ENCODE measurements around the gene BCAR3.
A peak's percentile ranks its signal among the peaks of the same experiment; 100 is the strongest.

BCAR3 gene

GRCh38 chr1:93702828-93703183 lies 21.2 kb upstream of the BCAR3 start:
- Histone ChIP-seq H3K4me3 (ENCODE audit: severe bottlenecking) (no peak overlapping the region), H3K9me3 (ENCODE audit: severe bottlenecking) (no peaks in the 10 kb centered on the region), H3K4me1 (ENCODE audit: insufficient read depth, poor library complexity, severe bottlenecking) (peaks cover 56% of the 10 kb centered on the region), H3K27ac (ENCODE audit: poor library complexity, severe bottlenecking) (peak overlapping the region; percentile 99), H3K27me3 (ENCODE audit: insufficient read depth, poor library complexity, severe bottlenecking) (no peaks in the 10 kb centered on the region), H3K36me3 (ENCODE audit: low read depth) (peaks cover 6% of the 10 kb centered on the region)
- 0 out of 3 replicates have a peak, but pooled peaks have one; percentile 5 for ATAC-seq (ENCODE audit: low read depth)
- DNase-seq (ENCODE audit: low spot score) = no peak
- TF ChIP-seq, protein P1, sequence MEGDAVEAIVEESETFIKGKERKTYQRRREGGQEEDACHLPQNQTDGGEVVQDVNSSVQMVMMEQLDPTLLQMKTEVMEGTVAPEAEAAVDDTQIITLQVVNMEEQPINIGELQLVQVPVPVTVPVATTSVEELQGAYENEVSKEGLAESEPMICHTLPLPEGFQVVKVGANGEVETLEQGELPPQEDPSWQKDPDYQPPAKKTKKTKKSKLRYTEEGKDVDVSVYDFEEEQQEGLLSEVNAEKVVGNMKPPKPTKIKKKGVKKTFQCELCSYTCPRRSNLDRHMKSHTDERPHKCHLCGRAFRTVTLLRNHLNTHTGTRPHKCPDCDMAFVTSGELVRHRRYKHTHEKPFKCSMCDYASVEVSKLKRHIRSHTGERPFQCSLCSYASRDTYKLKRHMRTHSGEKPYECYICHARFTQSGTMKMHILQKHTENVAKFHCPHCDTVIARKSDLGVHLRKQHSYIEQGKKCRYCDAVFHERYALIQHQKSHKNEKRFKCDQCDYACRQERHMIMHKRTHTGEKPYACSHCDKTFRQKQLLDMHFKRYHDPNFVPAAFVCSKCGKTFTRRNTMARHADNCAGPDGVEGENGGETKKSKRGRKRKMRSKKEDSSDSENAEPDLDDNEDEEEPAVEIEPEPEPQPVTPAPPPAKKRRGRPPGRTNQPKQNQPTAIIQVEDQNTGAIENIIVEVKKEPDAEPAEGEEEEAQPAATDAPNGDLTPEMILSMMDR (IDR thresholded peaks at IDR 0.05; ENCODE audit: poor library complexity, severe bottlenecking) = peak; percentile 34

DNA sequence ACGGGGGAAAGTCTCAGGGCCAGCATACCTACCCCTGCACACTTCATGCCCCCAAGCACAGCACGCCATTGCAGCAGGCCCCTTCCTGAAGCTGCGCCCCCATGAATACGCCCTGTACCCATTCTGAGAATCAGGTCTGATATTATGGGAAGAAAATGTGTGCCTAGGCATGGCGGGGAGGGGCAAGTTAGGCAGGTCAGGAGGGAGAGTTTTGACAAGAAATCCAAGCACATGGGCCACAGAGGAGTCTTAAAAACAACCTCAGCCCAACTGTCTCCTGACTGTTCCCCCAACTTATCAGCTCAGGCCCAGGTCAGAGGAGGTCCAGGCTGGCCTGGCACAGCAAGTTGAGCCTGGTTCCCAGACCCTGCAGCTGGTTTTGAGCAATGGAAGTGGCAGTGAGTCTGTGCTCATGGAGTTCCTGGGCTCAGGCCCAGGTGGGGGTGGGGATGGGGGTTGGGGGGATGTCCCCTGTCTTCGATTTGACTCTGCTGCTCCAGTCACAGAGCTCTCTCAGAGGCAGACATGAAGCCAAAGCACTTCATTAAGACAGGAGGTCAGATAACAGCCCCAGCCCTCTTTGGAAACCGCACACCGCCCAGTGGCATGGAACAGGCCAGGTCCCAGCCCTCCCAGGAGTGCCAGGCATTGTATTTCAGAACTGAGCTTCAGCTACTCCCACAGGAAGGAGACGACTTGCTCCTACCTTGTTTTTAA lies 20.6 kb upstream of the BCAR3 start:
- DNase-seq (ENCODE audit: low spot score) = no peak
- Histone ChIP-seq H3K27ac (ENCODE audit: poor library complexity, severe bottlenecking) (peak overlapping the region; percentile 99), H3K36me3 (ENCODE audit: low read depth) (peaks cover 6% of the 10 kb centered on the region), H3K9me3 (ENCODE audit: severe bottlenecking) (no peaks in the 10 kb centered on the region), H3K27me3 (ENCODE audit: insufficient read depth, poor library complexity, severe bottlenecking) (no peaks in the 10 kb centered on the region), H3K4me3 (ENCODE audit: severe bottlenecking) (no peak overlapping the region), H3K4me1 (ENCODE audit: insufficient read depth, poor library complexity, severe bottlenecking) (peaks cover 56% of the 10 kb centered on the region)
- no peak for ATAC-seq (ENCODE audit: low read depth)
- TF ChIP-seq, protein P1 (IDR thresholded peaks at IDR 0.05; ENCODE audit: poor library complexity, severe bottlenecking) = no peak

DNA sequence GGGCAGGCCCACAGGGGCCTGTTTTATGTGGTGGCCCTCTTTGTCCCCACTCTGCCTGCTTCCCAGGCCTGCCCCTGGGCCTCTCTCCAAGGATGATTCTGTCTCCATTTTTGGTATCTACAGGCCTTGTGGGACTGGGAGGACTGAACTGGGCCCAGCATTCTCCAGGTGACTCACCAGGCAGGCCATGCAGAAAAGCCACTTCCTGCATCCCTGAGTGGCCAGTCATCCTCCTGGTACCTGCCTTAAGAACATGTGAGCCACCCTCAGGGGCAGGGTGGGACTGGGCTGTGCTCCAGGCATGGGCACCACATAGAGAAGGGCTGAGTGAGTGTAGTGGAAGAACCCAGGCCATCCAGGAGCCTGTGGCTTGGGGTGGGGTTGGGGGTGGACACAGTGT lies 20.0 kb upstream of the BCAR3 start:
- Histone ChIP-seq H3K36me3 (ENCODE audit: low read depth) (peaks cover 6% of the 10 kb centered on the region), H3K4me1 (ENCODE audit: insufficient read depth, poor library complexity, severe bottlenecking) (peaks cover 56% of the 10 kb centered on the region), H3K27ac (ENCODE audit: poor library complexity, severe bottlenecking) (peak overlapping the region; percentile 99), H3K9me3 (ENCODE audit: severe bottlenecking) (no peaks in the 10 kb centered on the region), H3K27me3 (ENCODE audit: insufficient read depth, poor library complexity, severe bottlenecking) (no peaks in the 10 kb centered on the region), H3K4me3 (ENCODE audit: severe bottlenecking) (no peak overlapping the region)
- TF ChIP-seq, protein P1 (IDR thresholded peaks at IDR 0.05; ENCODE audit: poor library complexity, severe bottlenecking) = no peak
- DNase-seq (ENCODE audit: low spot score) (peak; percentile 99), ATAC-seq (ENCODE audit: low read depth) (peak; percentile 96)

- H3K36me3 ChIP-seq (ENCODE audit: low read depth) = peaks cover 6% of the 10 kb centered on the region
- H3K27me3 ChIP-seq (ENCODE audit: insufficient read depth, poor library complexity, severe bottlenecking) = no peaks in the 10 kb centered on the region
- TF ChIP-seq, protein P1 (IDR thresholded peaks at IDR 0.05; ENCODE audit: poor library complexity, severe bottlenecking) = no peak
- H3K9me3 ChIP-seq (ENCODE audit: severe bottlenecking) = no peaks in the 10 kb centered on the region
- peak overlapping the region; percentile 99 for H3K27ac ChIP-seq (ENCODE audit: poor library complexity, severe bottlenecking)
- no peak for DNase-seq (ENCODE audit: low spot score)
- H3K4me3 ChIP-seq (ENCODE audit: severe bottlenecking) = no peak overlapping the region
- ATAC-seq (ENCODE audit: low read depth) = no peak
- peaks cover 50% of the 10 kb centered on the region for H3K4me1 ChIP-seq (ENCODE audit: insufficient read depth, poor library complexity, severe bottlenecking)
Observed at GRCh38 chr1:93700532-93701469, 19.2 kb upstream of the BCAR3 start.

Measured in RWPE2 (cell line).